GM12878 (cell line): Measurements from ENCODE around the gene RAB8A. TPM values are rescaled to one million over a fixed set of nuclear protein-coding genes. Genes with fewer than 3 reads are reported as not detected.
A peak's percentile ranks its signal among the peaks of the same experiment; 100 is the strongest.

Experiments
- ATAC-seq: fragments of 200-7000 bp; cut with Tn5 transposase; 3 replicates; pipeline ENCODE4 v1.9.1; 2020; ENCODE audit warnings: mild to moderate bottlenecking, moderate library complexity
- BruUV-seq: library from RNA; stranded (reverse); fragments of 400-500 nt; replicated peaks from 2 replicates; lab custom pipeline; 2021; lab: Mats Ljungman, UMichigan
- CTCF ChIA-PET: fragments of 300-600 bp; sonication (Branson Sonifier 250); formaldehyde crosslinking; extraction: SDS; loops from one replicate; lab custom pipeline; 2021; ENCODE audit warnings: inconsistent platforms; lab: Yijun Ruan, JAX
- POLR2A ChIA-PET: fragments of 350-600 bp; formaldehyde crosslinking; extraction: SDS; loops from one replicate; lab custom pipeline; 2021; ENCODE audit warnings: inconsistent platforms; lab: Charles Lee
- RAD21 ChIA-PET: fragments of 300-600 bp; sonication (Branson Sonifier 250); formaldehyde crosslinking; loops from one replicate; lab custom pipeline; 2023; ENCODE audit warnings: antibody characterized with exemption; ENCODE audit not compliant: unreplicated experiment; lab: Charles Lee
- SMC1A ChIA-PET: fragments of 300-600 bp; sonication (Branson Sonifier 250); formaldehyde crosslinking; loops from one replicate; lab custom pipeline; 2023; ENCODE audit not compliant: unreplicated experiment, uncharacterized antibody; lab: Charles Lee
- DNase-seq: peaks from one replicate; pipeline ENCODE4 v3.0.0-alpha.2; 2011; ENCODE audit warnings: low read depth, low spot score
- FAIRE-seq: peaks from 3 replicates; lab custom pipeline; 2011; peaks lifted over from hg19 to GRCh38; lab: Jason Lieb, UNC
- H2AFZ ChIP-seq: 2 replicates; pipeline ENCODE4 v1.6.0; 2011; ENCODE audit warnings: low read depth, low read length, control low read depth; ENCODE audit not compliant: control insufficient read depth
- H3K27ac ChIP-seq: 2 replicates; pipeline ENCODE4 v1.5.1; 2011; ENCODE audit warnings: control low read depth; ENCODE audit not compliant: control insufficient read depth, insufficient read depth
- H3K27me3 ChIP-seq, 2 experiments: replicated peaks in 1 of 2; 2 replicates each; pipeline versions ENCODE4 v1.6.0 to v1.6.1; 2011; ENCODE audit warnings: low read length in 1 of 2; ENCODE audit not compliant: control insufficient read depth in 2 of 2, insufficient read depth in 2 of 2
- H3K36me3 ChIP-seq, 2 experiments: 2 replicates each; pipeline ENCODE4 v1.5.1; 2011; ENCODE audit warnings: low read length in 1 of 2; ENCODE audit not compliant: control insufficient read depth in 2 of 2, insufficient read depth in 2 of 2
- H3K4me1 ChIP-seq: 2 replicates; pipeline ENCODE4 v1.6.1; 2011; ENCODE audit warnings: mild to moderate bottlenecking, low read length, moderate library complexity, mixed read lengths; ENCODE audit not compliant: control insufficient read depth, insufficient read depth
- H3K4me2 ChIP-seq: 2 replicates; pipeline ENCODE4 v1.6.0; 2011; ENCODE audit warnings: control low read depth; ENCODE audit not compliant: control insufficient read depth, insufficient read depth
- H3K4me3 ChIP-seq: fragments of 200-600 bp; sonication (generic); 2 replicates; pipeline ENCODE4 v1.5.1; 2016
- H3K79me2 ChIP-seq: 2 replicates; pipeline ENCODE4 v1.6.0; 2011; ENCODE audit warnings: low read length; ENCODE audit not compliant: control insufficient read depth, insufficient read depth
- H3K9ac ChIP-seq: 2 replicates; pipeline ENCODE4 v1.8.0; 2011; ENCODE audit warnings: low read length, control low read depth, mixed read lengths; ENCODE audit not compliant: control insufficient read depth, insufficient read depth
- H3K9me3 ChIP-seq: replicated peaks from 3 replicates; pipeline ENCODE4 v1.5.1; 2011; ENCODE audit warnings: mild to moderate bottlenecking, low read length; ENCODE audit not compliant: control insufficient read depth, insufficient read depth
- H4K20me1 ChIP-seq: 2 replicates; pipeline ENCODE4 v1.6.0; 2011; ENCODE audit not compliant: control insufficient read depth, insufficient read depth
- EED ChIP-seq: sonication (generic); IDR thresholded peaks from 2 replicates; pipeline ENCODE4 v1.6.1; 2016; ENCODE audit warnings: antibody characterized with exemption, low read depth
- HDGF ChIP-seq: fragments of 450-650 bp; IDR thresholded peaks from 2 replicates; pipeline ENCODE4 v1.6.1; 2016; ENCODE audit warnings: antibody characterized with exemption
- IKZF2 ChIP-seq, 2 experiments: fragments of 450-650 bp; IDR thresholded peaks; 2 replicates each; pipeline ENCODE4 v1.6.1; 2017; ENCODE audit warnings: mild to moderate bottlenecking in 2 of 2, moderate library complexity in 2 of 2
- POLR2A ChIP-seq: IDR thresholded peaks from 2 replicates; pipeline ENCODE4 v1.6.1; 2011; ENCODE audit warnings: low read depth, mild to moderate bottlenecking, low read length
- SMAD5 ChIP-seq: IDR thresholded peaks from 2 replicates; pipeline ENCODE4 v1.6.1; 2016; ENCODE audit warnings: antibody characterized with exemption, low read depth
- STAT1 ChIP-seq: fragments of 450-650 bp; conservative IDR thresholded peaks from 2 replicates; pipeline ENCODE4 v1.6.1; 2014; ENCODE audit warnings: antibody characterized with exemption, mild to moderate bottlenecking
- ZZZ3 ChIP-seq: IDR thresholded peaks from 2 replicates; pipeline ENCODE4 v1.6.1; 2011; ENCODE audit warnings: low read depth; ENCODE audit not compliant: control insufficient read depth, insufficient read length
- WGBS: methylation state at CpG from one replicate; pipeline ENCODE4 v1.1.6; 2016; ENCODE audit warnings: low lambda C conversion rate; ENCODE audit not compliant: insufficient replicate concordance, insufficient coverage; ENCODE audit errors: missing lambda C conversion rate; 5-methylcytosine and 5-hydroxymethylcytosine counted together
- in situ Hi-C: fragments of 300-500 bp; cut with MboI; formaldehyde crosslinking; loops from 9 replicates; pipeline ENCODE4 v1.14.3; 2018; ENCODE audit warnings: mixed read lengths
- intact Hi-C: fragments of 100-400 bp; cut with micrococcal nuclease; formaldehyde crosslinking; loops from one replicate; pipeline ENCODE4 v1.14.2; 2022; ENCODE audit not compliant: unreplicated experiment
- polyA plus RNA-seq, 11 experiments: library from polyadenylated mRNA; depleted of rRNA in 4 of 11; unstranded in 6 of 11; stranded (reverse) in 5 of 11; fragments of >200 nt; fragmentation: Nextera tagmentation in 4 of 11; fragmentation: Illumina TruSeq in 1 of 11; extraction: Ambion mirVana in 4 of 11; extraction: Trizol in 1 of 11; gene quantifications; 1 replicate in 1 of 11; 2 replicates in 10 of 11; pipeline versions ENCODE4 v1.2.1 to v1.2.3, GENCODE V29; 2011 to 2016; ENCODE audit warnings: inconsistent platforms in 2 of 11, missing spikeins in 2 of 11, low read depth in 1 of 11
- total RNA-seq, 4 experiments: library from RNA; depleted of rRNA in 3 of 4; stranded (reverse); fragments of >200 nt in 3 of 4; fragmentation: Illumina TruSeq in 1 of 4; extraction: Trizol in 1 of 4; gene quantifications; 2 replicates each; pipeline versions ENCODE4 v1.2.1 to v1.2.3, GENCODE V29; 2013 to 2021

Gene RAB8A
- total and polyA plus RNA-seq, 10 of the 15 experiments (the other 5 are each of a cell fraction or from before 2014, with no cell fraction given) = 23.9 to 314 (median 185) TPM

GRCh38 chr19:16155128-16155527 is 43.4 kb downstream of the RAB8A start:
- Histone ChIP-seq H4K20me1 (peaks cover 3% of the 10 kb centered on the region; the same call in 1 of the 2 replicates), H3K27ac (peak overlapping the region; percentile 68), H3K9ac (no peak overlapping the region), H3K9me3 (no peaks in the 10 kb centered on the region; the same call in 2 of the 3 replicates), H3K4me3 (no peak overlapping the region), H2AFZ (no peak overlapping the region), H3K27me3 (no peaks in the 10 kb centered on the region), H3K4me2 (peak overlapping the region; percentile 58), H3K4me1 (peaks cover 40% of the 10 kb centered on the region), H3K36me3 (peaks cover 36 to 53% of the 10 kb centered on the region in 2 experiments), H3K79me2 (peaks cover 16% of the 10 kb centered on the region)
- FAIRE-seq (no peak), DNase-seq (no peak), ATAC-seq (no peak)
- ChIA-PET SMC1A (interaction anchor here (0.5 to 5.6 kb wide), 4 partner anchors 10 to 82 kb away, joined by 3 to 33 read pairs (median 6); partner anchors contain the start of gene HSH2D), POLR2A (interaction anchor here (1.0 to 3.1 kb wide), 4 partner anchors 10 to 38 kb away, joined by 3 to 35 read pairs (median 4); partner anchors contain the start of gene HSH2D), CTCF (interaction anchor here (1.3 to 1.8 kb wide), 2 partner anchors 37 to 44 kb away, joined by 4 to 6 read pairs; no protein-coding TSS in a partner anchor), RAD21 (interaction anchor here (1.1 to 1.7 kb wide), 4 partner anchors 10 to 37 kb away, joined by 3 to 7 read pairs (median 4); partner anchors contain the start of gene HSH2D)
- no TSS peak for BruUV-seq
- in situ Hi-C loops (no loop called here), intact Hi-C loops (no loop called here)
- TF ChIP-seq SMAD5 = 0 out of 2 replicates have a peak, but pooled peaks have one; percentile 10
- no peak for TF ChIP-seq EED
- TF ChIP-seq POLR2A = peak; percentile 40
- 100% methylated on average over 1 of the region's 1 CpG for WGBS

GRCh38 chr19:16156904-16157303 is 45.2 kb downstream of the RAB8A start:
- FAIRE-seq = no peak

More at GRCh38 chr19:16156904-16157303, 45.2 kb downstream of the RAB8A start:
- H3K9ac ChIP-seq = no peak overlapping the region
- H3K4me2 ChIP-seq = no peak overlapping the region
- no TSS peak for BruUV-seq
- ATAC-seq (no peak), DNase-seq (no peak)
- peaks cover 36 to 41% of the 10 kb centered on the region in 2 experiments for H3K36me3 ChIP-seq
- no peaks in the 10 kb centered on the region; the same call in 2 of the 3 replicates for H3K9me3 ChIP-seq
- TF ChIP-seq HDGF (no peak), STAT1 (no peak), ZZZ3 (no peak), IKZF2 (IDR thresholded peaks at IDR 0.05) (no peak)
- SMC1A ChIA-PET = interaction anchor here (0.8 to 5.6 kb wide), 3 partner anchors 12 to 100 kb away, joined by 3 to 33 read pairs (median 3); partner anchors contain the start of gene HSH2D
- POLR2A ChIA-PET = interaction anchor here (0.7 to 3.1 kb wide), 3 partner anchors 12 to 301 kb away, joined by 3 to 35 read pairs (median 4); partner anchors contain the start of gene HSH2D
- H3K4me3 ChIP-seq = no peak overlapping the region
- intact Hi-C loops (no loop called here), in situ Hi-C loops (no loop called here)
- CTCF ChIA-PET = interaction anchor here (0.7 to 0.8 kb wide), 3 partner anchors 23 to 226 kb away, joined by 3 to 4 read pairs (median 3); no protein-coding TSS in a partner anchor
- H4K20me1 ChIP-seq = peaks cover 3% of the 10 kb centered on the region; the same call in 1 of the 2 replicates
- WGBS = 62% methylated on average over 5 of the region's 6 CpGs
- H3K79me2 ChIP-seq = peaks cover 5% of the 10 kb centered on the region
- no peak overlapping the region for H3K27ac ChIP-seq
- RAD21 ChIA-PET = interaction anchor here (1.4 kb wide), 1 partner anchor 40 kb away, joined by 3 read pairs; no protein-coding TSS in a partner anchor
- peaks cover 46% of the 10 kb centered on the region for H3K4me1 ChIP-seq
- H3K27me3 ChIP-seq = no peaks in the 10 kb centered on the region
- H2AFZ ChIP-seq = no peak overlapping the region
